ENCODE measurements around the gene ZFP64.

Gene ZFP64

DNA sequence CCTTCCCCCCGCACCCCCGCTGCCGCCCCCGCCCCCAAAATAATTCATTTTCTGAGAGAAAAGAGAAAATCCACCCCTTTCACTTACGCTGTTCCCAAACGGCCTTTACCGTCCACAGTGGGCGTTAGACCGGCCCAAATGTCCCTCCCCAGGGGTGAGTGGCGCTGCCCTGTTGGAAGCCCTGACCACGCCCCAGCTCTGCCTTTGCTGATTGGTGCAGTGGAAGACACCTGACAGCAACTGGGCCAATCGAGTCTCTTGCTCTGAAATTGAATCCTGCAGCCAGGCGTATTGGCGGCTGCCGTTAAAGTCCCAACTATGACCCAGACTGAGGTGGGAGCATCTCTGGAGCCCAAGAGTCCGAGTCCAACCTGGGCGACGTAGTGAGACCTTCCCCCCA, 15.7 kb downstream of the ZFP64 start:
- TF ChIP-seq, protein P1, sequence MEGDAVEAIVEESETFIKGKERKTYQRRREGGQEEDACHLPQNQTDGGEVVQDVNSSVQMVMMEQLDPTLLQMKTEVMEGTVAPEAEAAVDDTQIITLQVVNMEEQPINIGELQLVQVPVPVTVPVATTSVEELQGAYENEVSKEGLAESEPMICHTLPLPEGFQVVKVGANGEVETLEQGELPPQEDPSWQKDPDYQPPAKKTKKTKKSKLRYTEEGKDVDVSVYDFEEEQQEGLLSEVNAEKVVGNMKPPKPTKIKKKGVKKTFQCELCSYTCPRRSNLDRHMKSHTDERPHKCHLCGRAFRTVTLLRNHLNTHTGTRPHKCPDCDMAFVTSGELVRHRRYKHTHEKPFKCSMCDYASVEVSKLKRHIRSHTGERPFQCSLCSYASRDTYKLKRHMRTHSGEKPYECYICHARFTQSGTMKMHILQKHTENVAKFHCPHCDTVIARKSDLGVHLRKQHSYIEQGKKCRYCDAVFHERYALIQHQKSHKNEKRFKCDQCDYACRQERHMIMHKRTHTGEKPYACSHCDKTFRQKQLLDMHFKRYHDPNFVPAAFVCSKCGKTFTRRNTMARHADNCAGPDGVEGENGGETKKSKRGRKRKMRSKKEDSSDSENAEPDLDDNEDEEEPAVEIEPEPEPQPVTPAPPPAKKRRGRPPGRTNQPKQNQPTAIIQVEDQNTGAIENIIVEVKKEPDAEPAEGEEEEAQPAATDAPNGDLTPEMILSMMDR (IDR thresholded peaks at IDR 0.05; ENCODE audit: insufficient read depth, low read depth, low read length, missing control alignments), result no peak
- no peak overlapping the region for H3K4me3 ChIP-seq (ENCODE audit: low read length)
- DNase-seq (ENCODE audit: low read depth), result no peak

DNA sequence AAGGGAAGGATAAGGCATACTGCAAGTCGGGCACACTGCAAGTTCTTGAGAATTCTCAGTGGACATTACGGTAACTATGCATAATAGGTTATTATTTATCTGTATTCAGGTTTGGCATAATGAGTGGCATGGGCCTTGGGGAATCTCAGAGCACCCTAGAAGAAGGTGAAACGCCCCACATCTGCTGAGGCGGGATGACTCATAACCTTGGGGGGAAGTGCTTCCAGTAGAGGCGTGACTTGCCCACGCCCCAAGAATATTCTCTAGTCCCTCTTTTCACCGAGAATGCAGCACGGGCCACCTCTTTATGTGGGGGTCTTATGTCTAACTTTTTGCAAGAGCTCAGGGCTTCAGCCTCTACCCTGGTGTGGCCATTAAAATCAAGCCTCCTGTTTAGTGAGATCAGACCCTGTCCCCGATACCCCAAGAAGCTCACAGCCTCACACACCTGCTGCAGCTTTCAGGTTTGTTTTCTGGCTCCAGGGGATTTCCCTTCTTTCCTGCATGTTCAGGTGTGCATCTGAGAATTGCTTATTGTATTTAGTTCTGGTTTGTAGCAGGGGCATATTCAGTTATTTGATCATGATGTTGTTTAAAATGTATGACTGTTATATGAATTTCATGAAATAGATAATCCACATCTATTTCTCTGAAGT, 19.1 kb downstream of the ZFP64 start:
- no peak overlapping the region for H3K4me3 ChIP-seq (ENCODE audit: low read length)
- DNase-seq (ENCODE audit: low read depth), result peak; percentile 4
- TF ChIP-seq, protein P1 (IDR thresholded peaks at IDR 0.05; ENCODE audit: insufficient read depth, low read depth, low read length, missing control alignments), result no peak

DNA sequence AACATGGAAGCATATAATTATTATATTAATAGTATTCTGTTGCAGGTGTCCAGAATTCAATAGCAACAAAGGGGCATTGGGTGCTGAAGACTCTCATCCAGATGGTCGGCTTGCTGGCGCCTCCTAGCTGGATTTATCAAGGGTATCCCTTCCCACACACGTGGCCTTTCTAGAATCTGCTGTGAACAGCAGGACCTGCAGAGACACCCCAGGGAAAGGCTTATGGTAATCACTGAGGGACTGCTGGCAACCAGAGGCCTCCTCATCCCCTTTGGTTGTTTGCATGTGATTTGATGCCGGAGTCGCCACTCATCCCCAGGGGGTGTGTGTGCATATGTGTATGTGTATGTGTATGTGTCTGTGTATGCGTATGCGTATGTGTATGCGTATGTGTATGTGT, 20.6 kb downstream of the ZFP64 start:
- H3K4me3 ChIP-seq (ENCODE audit: low read length), result no peak overlapping the region
- DNase-seq (ENCODE audit: low read depth), result no peak
- TF ChIP-seq, protein P1 (IDR thresholded peaks at IDR 0.05; ENCODE audit: insufficient read depth, low read depth, low read length, missing control alignments), result no peak

DNA sequence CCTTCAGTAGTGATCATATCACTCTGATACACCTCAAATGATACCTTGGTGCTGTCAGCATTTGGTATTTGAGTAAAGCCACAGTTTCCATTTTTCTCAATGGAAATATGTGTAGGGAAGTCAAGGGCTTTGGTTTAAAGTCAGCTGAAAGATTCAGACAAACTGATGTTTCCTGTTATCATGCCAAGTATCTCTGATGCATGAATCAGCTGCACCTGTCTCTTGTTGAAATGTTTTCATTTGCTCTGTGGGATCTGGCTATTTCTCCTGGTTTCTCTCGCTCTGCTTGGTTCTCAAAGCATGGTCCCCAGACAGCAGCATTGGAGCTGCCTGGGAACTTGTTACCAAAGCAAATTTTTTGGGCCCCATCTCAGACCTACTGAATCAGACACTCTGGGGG, 23.5 kb downstream of the ZFP64 start:
- TF ChIP-seq, protein P1 (IDR thresholded peaks at IDR 0.05; ENCODE audit: insufficient read depth, low read depth, low read length, missing control alignments), result no peak
- no peak for DNase-seq (ENCODE audit: low read depth)
- no peak overlapping the region for H3K4me3 ChIP-seq (ENCODE audit: low read length)

DNA sequence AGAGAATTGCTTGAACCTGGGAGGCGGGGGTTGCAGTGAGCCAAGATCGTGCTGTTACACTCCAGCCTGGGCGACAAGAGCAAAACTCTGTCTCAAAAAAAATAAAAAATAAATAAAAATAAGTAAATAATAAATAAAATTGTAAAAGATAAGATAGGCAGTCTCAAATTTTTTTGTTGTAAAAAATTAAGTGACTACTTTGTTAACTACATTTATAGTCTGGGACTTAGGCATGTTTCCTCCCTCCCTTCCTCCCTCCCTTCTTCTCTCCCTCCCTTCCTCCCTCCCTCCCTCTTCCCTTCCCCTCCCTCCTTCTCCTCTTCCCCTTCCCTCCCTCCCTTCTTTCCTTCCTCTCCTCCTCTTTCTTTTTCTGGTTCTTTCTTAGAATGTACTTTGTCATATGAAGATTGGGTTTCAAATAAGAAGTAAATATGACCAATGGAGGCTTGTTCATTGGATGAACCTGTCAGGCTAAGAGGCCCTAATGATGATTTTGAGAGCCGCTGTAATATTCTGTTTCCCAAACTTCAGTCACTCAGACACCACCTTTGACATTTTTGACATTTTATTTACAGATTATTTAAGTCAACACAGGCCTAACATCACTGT, 24.2 kb downstream of the ZFP64 start:
- TF ChIP-seq, protein P1 (IDR thresholded peaks at IDR 0.05; ENCODE audit: insufficient read depth, low read depth, low read length, missing control alignments), result no peak
- H3K4me3 ChIP-seq (ENCODE audit: low read length), result no peak overlapping the region
- no peak for DNase-seq (ENCODE audit: low read depth)

DNA sequence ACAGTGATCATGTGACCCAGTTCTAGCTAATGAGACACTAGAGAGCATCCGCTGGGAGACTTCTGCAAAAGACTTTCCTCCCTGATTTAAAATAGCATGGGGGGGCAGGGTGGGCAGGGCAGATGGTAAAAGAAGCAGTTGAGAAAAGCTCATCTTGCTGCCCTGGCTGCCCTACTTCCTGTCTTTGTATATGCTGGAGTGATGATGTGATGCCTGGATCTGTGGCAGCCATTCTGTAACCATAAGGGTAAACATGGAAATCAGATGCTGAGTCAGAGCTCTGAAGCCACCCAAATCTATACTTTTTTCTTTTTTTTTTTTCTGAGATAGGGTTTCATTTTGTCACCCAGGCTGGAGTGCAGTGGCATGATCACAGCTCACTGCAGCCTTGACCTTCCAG, 25.4 kb downstream of the ZFP64 start:
- H3K4me3 ChIP-seq (ENCODE audit: low read length), result no peak overlapping the region
- TF ChIP-seq, protein P1 (IDR thresholded peaks at IDR 0.05; ENCODE audit: insufficient read depth, low read depth, low read length, missing control alignments), result no peak
- no peak for DNase-seq (ENCODE audit: low read depth)
